HepG2 (cell line): ENCODE data around the gene IRGQ. TPM values are rescaled to one million over a fixed set of nuclear protein-coding genes. Genes with fewer than 3 reads are reported as not detected.

Source experiments
- GMEB1 ChIP-seq: sonication (generic); formaldehyde crosslinking; IDR thresholded peaks from 2 replicates; pipeline ENCODE4 v1.5.1; 2020; ENCODE audit warnings: missing genetic modification reagents, mild to moderate bottlenecking, borderline replicate concordance
- HCFC1 ChIP-seq: fragments of 150-350 bp; IDR thresholded peaks from 2 replicates; pipeline ENCODE4 v1.6.1; 2014; ENCODE audit warnings: low read depth, low read length
- KMT2A ChIP-seq: sonication (generic); formaldehyde crosslinking; IDR thresholded peaks from 2 replicates; pipeline ENCODE4 v1.4.0; 2020; ENCODE audit warnings: missing genetic modification reagents
- RERE ChIP-seq: IDR thresholded peaks from 2 replicates; pipeline ENCODE4 v1.6.1; 2016; ENCODE audit warnings: low read depth, missing genetic modification reagents, missing compliant biosample characterization
- RXRB ChIP-seq: IDR thresholded peaks from 2 replicates; pipeline ENCODE4 v1.6.1; 2016; ENCODE audit warnings: borderline replicate concordance, missing genetic modification reagents, missing compliant biosample characterization
- YY1 ChIP-seq: IDR thresholded peaks from 2 replicates; pipeline ENCODE4 v1.6.1; 2011; ENCODE audit warnings: low read length, low read depth, moderate library complexity, mild to moderate bottlenecking; ENCODE audit not compliant: insufficient read depth, insufficient replicate concordance
- ZNF850 ChIP-seq: sonication (generic); formaldehyde crosslinking; conservative IDR thresholded peaks from 2 replicates; pipeline ENCODE4 v1.9.0; 2021; ENCODE audit warnings: mild to moderate bottlenecking, missing genetic modification reagents
- ZSCAN30 ChIP-seq: sonication (generic); formaldehyde crosslinking; IDR thresholded peaks from 2 replicates; pipeline ENCODE4 v1.5.0; 2020; ENCODE audit warnings: mild to moderate bottlenecking, missing genetic modification reagents
- polyA plus RNA-seq, 8 experiments: library from polyadenylated mRNA; depleted of rRNA in 3 of 8; stranded (reverse) in 7 of 8; unstranded in 1 of 8; fragments of >200 nt; fragmentation: Illumina TruSeq in 4 of 8; extraction: Trizol in 4 of 8; gene quantifications; 2 replicates each; pipeline versions ENCODE4 v1.2.1 to v1.2.3, GENCODE V29; 2011 to 2016; ENCODE audit warnings: low read depth in 4 of 8, missing spikeins in 1 of 8, mixed read lengths in 1 of 8; ENCODE audit not compliant: insufficient read depth in 1 of 8
- total RNA-seq, 5 experiments: library from RNA; depleted of rRNA; stranded (reverse); fragments of >200 nt; fragmentation: Illumina TruSeq; extraction: Trizol; gene quantifications; 2 replicates each; pipeline ENCODE4 v1.2.3, GENCODE V29; 2016; ENCODE audit warnings: low read depth in 1 of 5
- TF ChIP-seq, protein P1 (sequence below): sonication (generic); formaldehyde crosslinking; IDR thresholded peaks from one replicate; pipeline ENCODE4 v1.5.1; 2020; ENCODE audit warnings: mild to moderate bottlenecking, missing genetic modification reagents; ENCODE audit errors: not compliant biosample characterization
- TF ChIP-seq, protein P2 (sequence below): sonication (generic); formaldehyde crosslinking; IDR thresholded peaks from 2 replicates; pipeline ENCODE4 v1.8.0; 2022; ENCODE audit warnings: missing genetic modification reagents, mild to moderate bottlenecking, borderline replicate concordance

IRGQ gene
- total and polyA plus RNA-seq, 2 of the 13 experiments (the other 11 are each of a cell fraction or from before 2014, with no cell fraction given) = 11.6 to 12.4 TPM

GRCh38 chr19:43595999-43596841 lies at the start of gene IRGQ, which contains the start of gene ZNF576 (continued):
- TF ChIP-seq RERE (CRISPR knock-in tag) (no peak), GMEB1 (peak; percentile 83), ZSCAN30 (CRISPR knock-in tag) (no peak), KMT2A (peak; percentile 16; the same call in 1 of the 2 replicates), ZNF850 (no peak), YY1 (peak; percentile 57), RXRB (CRISPR knock-in tag) (peak; percentile 65; the same call in 1 of the 2 replicates), HCFC1 (peak; percentile 83)
- TF ChIP-seq, protein P1, sequence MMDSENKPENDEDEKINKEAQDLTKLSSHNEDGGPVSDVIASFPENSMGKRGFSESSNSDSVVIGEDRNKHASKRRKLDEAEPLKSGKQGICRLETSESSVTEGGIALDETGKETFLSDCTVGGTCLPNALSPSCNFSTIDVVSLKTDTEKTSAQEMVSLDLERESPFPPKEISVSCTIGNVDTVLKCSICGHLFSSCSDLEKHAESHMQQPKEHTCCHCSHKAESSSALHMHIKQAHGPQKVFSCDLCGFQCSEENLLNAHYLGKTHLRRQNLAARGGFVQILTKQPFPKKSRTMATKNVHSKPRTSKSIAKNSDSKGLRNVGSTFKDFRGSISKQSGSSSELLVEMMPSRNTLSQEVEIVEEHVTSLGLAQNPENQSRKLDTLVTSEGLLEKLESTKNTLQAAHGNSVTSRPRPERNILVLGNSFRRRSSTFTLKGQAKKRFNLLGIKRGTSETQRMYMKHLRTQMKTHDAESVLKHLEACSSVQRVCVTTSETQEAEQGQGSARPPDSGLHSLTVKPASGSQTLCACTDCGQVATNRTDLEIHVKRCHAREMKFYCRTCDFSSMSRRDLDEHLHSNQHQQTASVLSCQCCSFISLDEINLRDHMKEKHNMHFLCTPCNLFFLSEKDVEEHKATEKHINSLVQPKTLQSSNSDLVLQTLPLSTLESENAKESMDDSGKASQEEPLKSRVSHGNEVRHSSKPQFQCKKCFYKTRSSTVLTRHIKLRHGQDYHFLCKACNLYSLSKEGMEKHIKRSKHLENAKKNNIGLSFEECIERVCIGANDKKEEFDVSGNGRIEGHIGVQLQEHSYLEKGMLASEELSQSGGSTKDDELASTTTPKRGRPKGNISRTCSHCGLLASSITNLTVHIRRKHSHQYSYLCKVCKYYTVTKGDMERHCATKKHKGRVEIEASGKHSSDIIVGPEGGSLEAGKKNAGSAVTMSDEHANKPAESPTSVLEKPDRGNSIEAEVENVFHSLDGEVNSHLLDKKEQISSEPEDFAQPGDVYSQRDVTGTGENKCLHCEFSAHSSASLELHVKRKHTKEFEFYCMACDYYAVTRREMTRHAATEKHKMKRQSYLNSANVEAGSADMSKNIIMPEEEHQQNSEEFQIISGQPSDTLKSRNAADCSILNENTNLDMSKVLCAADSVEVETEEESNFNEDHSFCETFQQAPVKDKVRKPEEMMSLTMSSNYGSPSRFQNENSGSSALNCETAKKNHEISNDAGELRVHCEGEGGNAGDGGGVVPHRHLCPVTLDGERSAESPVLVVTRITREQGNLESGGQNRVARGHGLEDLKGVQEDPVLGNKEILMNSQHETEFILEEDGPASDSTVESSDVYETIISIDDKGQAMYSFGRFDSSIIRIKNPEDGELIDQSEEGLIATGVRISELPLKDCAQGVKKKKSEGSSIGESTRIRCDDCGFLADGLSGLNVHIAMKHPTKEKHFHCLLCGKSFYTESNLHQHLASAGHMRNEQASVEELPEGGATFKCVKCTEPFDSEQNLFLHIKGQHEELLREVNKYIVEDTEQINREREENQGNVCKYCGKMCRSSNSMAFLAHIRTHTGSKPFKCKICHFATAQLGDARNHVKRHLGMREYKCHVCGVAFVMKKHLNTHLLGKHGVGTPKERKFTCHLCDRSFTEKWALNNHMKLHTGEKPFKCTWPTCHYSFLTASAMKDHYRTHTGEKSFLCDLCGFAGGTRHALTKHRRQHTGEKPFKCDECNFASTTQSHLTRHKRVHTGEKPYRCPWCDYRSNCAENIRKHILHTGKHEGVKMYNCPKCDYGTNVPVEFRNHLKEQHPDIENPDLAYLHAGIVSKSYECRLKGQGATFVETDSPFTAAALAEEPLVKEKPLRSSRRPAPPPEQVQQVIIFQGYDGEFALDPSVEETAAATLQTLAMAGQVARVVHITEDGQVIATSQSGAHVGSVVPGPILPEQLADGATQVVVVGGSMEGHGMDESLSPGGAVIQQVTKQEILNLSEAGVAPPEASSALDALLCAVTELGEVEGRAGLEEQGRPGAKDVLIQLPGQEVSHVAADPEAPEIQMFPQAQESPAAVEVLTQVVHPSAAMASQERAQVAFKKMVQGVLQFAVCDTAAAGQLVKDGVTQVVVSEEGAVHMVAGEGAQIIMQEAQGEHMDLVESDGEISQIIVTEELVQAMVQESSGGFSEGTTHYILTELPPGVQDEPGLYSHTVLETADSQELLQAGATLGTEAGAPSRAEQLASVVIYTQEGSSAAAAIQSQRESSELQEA (CRISPR knock-in tag) = no peak
- TF ChIP-seq, protein P2, sequence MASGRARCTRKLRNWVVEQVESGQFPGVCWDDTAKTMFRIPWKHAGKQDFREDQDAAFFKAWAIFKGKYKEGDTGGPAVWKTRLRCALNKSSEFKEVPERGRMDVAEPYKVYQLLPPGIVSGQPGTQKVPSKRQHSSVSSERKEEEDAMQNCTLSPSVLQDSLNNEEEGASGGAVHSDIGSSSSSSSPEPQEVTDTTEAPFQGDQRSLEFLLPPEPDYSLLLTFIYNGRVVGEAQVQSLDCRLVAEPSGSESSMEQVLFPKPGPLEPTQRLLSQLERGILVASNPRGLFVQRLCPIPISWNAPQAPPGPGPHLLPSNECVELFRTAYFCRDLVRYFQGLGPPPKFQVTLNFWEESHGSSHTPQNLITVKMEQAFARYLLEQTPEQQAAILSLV = 0 out of 2 replicates have a peak, but pooled peaks have one; percentile 34
